Erythroblast (primary cell): Measurements from ENCODE around the gene REX1BD.

Source experiments
- GATA1 ChIP-seq: IDR thresholded peaks from 2 replicates; pipeline ENCODE4 v1.6.1; 2011; ENCODE audit warnings: low read depth, mild to moderate bottlenecking, control low read depth, low read length, moderate library complexity
- POLR2A ChIP-seq: IDR thresholded peaks from 2 replicates; pipeline ENCODE4 v1.6.1; 2011; ENCODE audit warnings: mild to moderate bottlenecking, low read length

DNA sequence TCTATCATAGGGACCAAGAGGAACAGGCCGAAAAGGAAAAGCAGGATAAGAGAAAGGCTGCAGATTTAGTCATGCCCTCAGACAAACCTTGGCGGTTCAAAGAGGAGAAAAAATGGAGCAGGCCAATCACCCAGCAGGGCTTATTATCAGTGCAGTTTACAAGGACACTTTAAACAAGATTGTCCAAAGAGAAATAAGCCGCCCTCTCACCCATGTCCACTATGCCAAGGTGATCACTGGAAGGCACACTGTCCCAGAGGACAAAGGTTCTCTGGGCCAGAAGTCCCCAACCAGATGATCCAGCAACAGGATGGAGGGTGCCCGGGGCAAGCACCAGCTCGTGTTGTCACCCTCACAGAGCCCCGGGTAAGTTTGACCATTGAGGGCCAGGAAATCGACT, 8.3 kb upstream of the REX1BD start:
- TF ChIP-seq POLR2A (no peak), GATA1 (no peak)
